ENCODE measurements around the gene SSBP3.

DNA sequence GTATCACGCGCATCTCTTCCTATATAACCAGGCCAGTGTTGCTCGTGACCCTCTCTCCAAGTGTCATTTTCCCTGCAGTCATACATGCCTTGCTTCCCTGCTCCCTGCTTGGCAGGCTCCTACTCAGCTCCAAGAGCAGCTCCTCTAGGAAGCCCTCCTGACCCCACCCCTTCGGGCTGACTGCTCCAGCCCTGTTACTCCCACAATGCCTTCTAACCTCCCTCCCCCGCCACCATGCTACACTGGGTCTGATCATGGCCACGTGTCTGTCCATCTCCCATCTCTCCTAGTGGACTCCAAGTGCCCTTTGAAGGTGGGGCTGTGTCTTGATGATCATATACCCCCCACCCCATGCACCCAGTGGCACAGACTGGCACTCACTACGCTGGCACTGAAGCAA lies 161.5 kb downstream of the SSBP3 start:
- TF ChIP-seq, protein P1, sequence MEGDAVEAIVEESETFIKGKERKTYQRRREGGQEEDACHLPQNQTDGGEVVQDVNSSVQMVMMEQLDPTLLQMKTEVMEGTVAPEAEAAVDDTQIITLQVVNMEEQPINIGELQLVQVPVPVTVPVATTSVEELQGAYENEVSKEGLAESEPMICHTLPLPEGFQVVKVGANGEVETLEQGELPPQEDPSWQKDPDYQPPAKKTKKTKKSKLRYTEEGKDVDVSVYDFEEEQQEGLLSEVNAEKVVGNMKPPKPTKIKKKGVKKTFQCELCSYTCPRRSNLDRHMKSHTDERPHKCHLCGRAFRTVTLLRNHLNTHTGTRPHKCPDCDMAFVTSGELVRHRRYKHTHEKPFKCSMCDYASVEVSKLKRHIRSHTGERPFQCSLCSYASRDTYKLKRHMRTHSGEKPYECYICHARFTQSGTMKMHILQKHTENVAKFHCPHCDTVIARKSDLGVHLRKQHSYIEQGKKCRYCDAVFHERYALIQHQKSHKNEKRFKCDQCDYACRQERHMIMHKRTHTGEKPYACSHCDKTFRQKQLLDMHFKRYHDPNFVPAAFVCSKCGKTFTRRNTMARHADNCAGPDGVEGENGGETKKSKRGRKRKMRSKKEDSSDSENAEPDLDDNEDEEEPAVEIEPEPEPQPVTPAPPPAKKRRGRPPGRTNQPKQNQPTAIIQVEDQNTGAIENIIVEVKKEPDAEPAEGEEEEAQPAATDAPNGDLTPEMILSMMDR (IDR thresholded peaks at IDR 0.05; ENCODE audit: insufficient read depth, low read length) = no peak
- TF ChIP-seq SPI1 (IDR thresholded peaks at IDR 0.05; ENCODE audit: borderline replicate concordance, low read depth) (no peak), POLR2AphosphoS5 (IDR thresholded peaks at IDR 0.05; ENCODE audit: low read depth) (no peak)
- TF ChIP-seq, protein P2, sequence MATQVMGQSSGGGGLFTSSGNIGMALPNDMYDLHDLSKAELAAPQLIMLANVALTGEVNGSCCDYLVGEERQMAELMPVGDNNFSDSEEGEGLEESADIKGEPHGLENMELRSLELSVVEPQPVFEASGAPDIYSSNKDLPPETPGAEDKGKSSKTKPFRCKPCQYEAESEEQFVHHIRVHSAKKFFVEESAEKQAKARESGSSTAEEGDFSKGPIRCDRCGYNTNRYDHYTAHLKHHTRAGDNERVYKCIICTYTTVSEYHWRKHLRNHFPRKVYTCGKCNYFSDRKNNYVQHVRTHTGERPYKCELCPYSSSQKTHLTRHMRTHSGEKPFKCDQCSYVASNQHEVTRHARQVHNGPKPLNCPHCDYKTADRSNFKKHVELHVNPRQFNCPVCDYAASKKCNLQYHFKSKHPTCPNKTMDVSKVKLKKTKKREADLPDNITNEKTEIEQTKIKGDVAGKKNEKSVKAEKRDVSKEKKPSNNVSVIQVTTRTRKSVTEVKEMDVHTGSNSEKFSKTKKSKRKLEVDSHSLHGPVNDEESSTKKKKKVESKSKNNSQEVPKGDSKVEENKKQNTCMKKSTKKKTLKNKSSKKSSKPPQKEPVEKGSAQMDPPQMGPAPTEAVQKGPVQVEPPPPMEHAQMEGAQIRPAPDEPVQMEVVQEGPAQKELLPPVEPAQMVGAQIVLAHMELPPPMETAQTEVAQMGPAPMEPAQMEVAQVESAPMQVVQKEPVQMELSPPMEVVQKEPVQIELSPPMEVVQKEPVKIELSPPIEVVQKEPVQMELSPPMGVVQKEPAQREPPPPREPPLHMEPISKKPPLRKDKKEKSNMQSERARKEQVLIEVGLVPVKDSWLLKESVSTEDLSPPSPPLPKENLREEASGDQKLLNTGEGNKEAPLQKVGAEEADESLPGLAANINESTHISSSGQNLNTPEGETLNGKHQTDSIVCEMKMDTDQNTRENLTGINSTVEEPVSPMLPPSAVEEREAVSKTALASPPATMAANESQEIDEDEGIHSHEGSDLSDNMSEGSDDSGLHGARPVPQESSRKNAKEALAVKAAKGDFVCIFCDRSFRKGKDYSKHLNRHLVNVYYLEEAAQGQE (IDR thresholded peaks at IDR 0.05; ENCODE audit: insufficient replicate concordance, low read depth) = no peak

All from HL-60 (cell line).